GM12878 (cell line): Measurements from ENCODE around the gene SLC24A4. TPM values are rescaled to one million over a fixed set of nuclear protein-coding genes. Genes with fewer than 3 reads are reported as not detected.

Experiments used
- ATAC-seq: fragments of 200-7000 bp; cut with Tn5 transposase; 3 replicates; pipeline ENCODE4 v1.9.1; 2020; ENCODE audit warnings: mild to moderate bottlenecking, moderate library complexity
- BruUV-seq: library from RNA; stranded (reverse); fragments of 400-500 nt; replicated peaks from 2 replicates; lab custom pipeline; 2021; lab: Mats Ljungman, UMichigan
- CTCF ChIA-PET: fragments of 300-600 bp; sonication (Branson Sonifier 250); formaldehyde crosslinking; extraction: SDS; loops from one replicate; lab custom pipeline; 2021; ENCODE audit warnings: inconsistent platforms; lab: Yijun Ruan, JAX
- POLR2A ChIA-PET: fragments of 350-600 bp; formaldehyde crosslinking; extraction: SDS; loops from one replicate; lab custom pipeline; 2021; ENCODE audit warnings: inconsistent platforms; lab: Charles Lee
- RAD21 ChIA-PET: fragments of 300-600 bp; sonication (Branson Sonifier 250); formaldehyde crosslinking; loops from one replicate; lab custom pipeline; 2023; ENCODE audit warnings: antibody characterized with exemption; ENCODE audit not compliant: unreplicated experiment; lab: Charles Lee
- SMC1A ChIA-PET: fragments of 300-600 bp; sonication (Branson Sonifier 250); formaldehyde crosslinking; loops from one replicate; lab custom pipeline; 2023; ENCODE audit not compliant: unreplicated experiment, uncharacterized antibody; lab: Charles Lee
- DNase-seq: peaks from one replicate; pipeline ENCODE4 v3.0.0-alpha.2; 2011; ENCODE audit warnings: low read depth, low spot score
- FAIRE-seq: peaks from 3 replicates; lab custom pipeline; 2011; peaks lifted over from hg19 to GRCh38; lab: Jason Lieb, UNC
- H2AFZ ChIP-seq: 2 replicates; pipeline ENCODE4 v1.6.0; 2011; ENCODE audit warnings: low read depth, low read length, control low read depth; ENCODE audit not compliant: control insufficient read depth
- H3K27ac ChIP-seq: 2 replicates; pipeline ENCODE4 v1.5.1; 2011; ENCODE audit warnings: control low read depth; ENCODE audit not compliant: control insufficient read depth, insufficient read depth
- H3K27me3 ChIP-seq, 2 experiments: replicated peaks in 1 of 2; 2 replicates each; pipeline versions ENCODE4 v1.6.0 to v1.6.1; 2011; ENCODE audit warnings: low read length in 1 of 2; ENCODE audit not compliant: control insufficient read depth in 2 of 2, insufficient read depth in 2 of 2
- H3K36me3 ChIP-seq, 2 experiments: 2 replicates each; pipeline ENCODE4 v1.5.1; 2011; ENCODE audit warnings: low read length in 1 of 2; ENCODE audit not compliant: control insufficient read depth in 2 of 2, insufficient read depth in 2 of 2
- H3K4me1 ChIP-seq: 2 replicates; pipeline ENCODE4 v1.6.1; 2011; ENCODE audit warnings: mild to moderate bottlenecking, low read length, moderate library complexity, mixed read lengths; ENCODE audit not compliant: control insufficient read depth, insufficient read depth
- H3K4me2 ChIP-seq: 2 replicates; pipeline ENCODE4 v1.6.0; 2011; ENCODE audit warnings: control low read depth; ENCODE audit not compliant: control insufficient read depth, insufficient read depth
- H3K4me3 ChIP-seq: fragments of 200-600 bp; sonication (generic); 2 replicates; pipeline ENCODE4 v1.5.1; 2016
- H3K79me2 ChIP-seq: 2 replicates; pipeline ENCODE4 v1.6.0; 2011; ENCODE audit warnings: low read length; ENCODE audit not compliant: control insufficient read depth, insufficient read depth
- H3K9ac ChIP-seq: 2 replicates; pipeline ENCODE4 v1.8.0; 2011; ENCODE audit warnings: low read length, control low read depth, mixed read lengths; ENCODE audit not compliant: control insufficient read depth, insufficient read depth
- H3K9me3 ChIP-seq: replicated peaks from 3 replicates; pipeline ENCODE4 v1.5.1; 2011; ENCODE audit warnings: mild to moderate bottlenecking, low read length; ENCODE audit not compliant: control insufficient read depth, insufficient read depth
- H4K20me1 ChIP-seq: 2 replicates; pipeline ENCODE4 v1.6.0; 2011; ENCODE audit not compliant: control insufficient read depth, insufficient read depth
- EGR1 ChIP-seq, 2 experiments: IDR thresholded peaks; 1 replicate in 1 of 2; 2 replicates in 1 of 2; pipeline ENCODE4 v1.6.1; 2011 to 2012; ENCODE audit warnings: low read depth in 2 of 2, low read length in 2 of 2, borderline replicate concordance in 1 of 2, mild to moderate bottlenecking in 1 of 2, moderate library complexity in 1 of 2
- FOS ChIP-seq: IDR thresholded peaks from 3 replicates; pipeline ENCODE4 v1.6.1; 2011; ENCODE audit warnings: borderline replicate concordance; ENCODE audit not compliant: insufficient read length; ENCODE audit errors: extremely low read depth
- FOXM1 ChIP-seq: IDR thresholded peaks from 2 replicates; pipeline ENCODE4 v1.6.1; 2012; ENCODE audit warnings: low read depth, mild to moderate bottlenecking, inconsistent platforms, low read length, moderate library complexity
- NFXL1 ChIP-seq: fragments of 450-650 bp; IDR thresholded peaks from 2 replicates; pipeline ENCODE4 v1.6.1; 2017; ENCODE audit warnings: antibody characterized with exemption, mild to moderate bottlenecking, borderline replicate concordance
- RB1 ChIP-seq: fragments of 450-650 bp; formaldehyde crosslinking; IDR thresholded peaks from 2 replicates; pipeline ENCODE4 v1.6.1; 2017; ENCODE audit warnings: mild to moderate bottlenecking, borderline replicate concordance
- SPI1 ChIP-seq: IDR thresholded peaks from 2 replicates; pipeline ENCODE4 v1.6.1; 2011; ENCODE audit warnings: low read depth, mild to moderate bottlenecking, low read length, moderate library complexity, borderline replicate concordance; ENCODE audit not compliant: insufficient read depth
- WRNIP1 ChIP-seq: IDR thresholded peaks from 2 replicates; pipeline ENCODE4 v1.6.1; 2011; ENCODE audit warnings: low read depth, low read length, improper control_type of control experiment, borderline replicate concordance
- YY1 ChIP-seq: IDR thresholded peaks from 2 replicates; pipeline ENCODE4 v1.6.1; 2011; ENCODE audit warnings: low read depth, mild to moderate bottlenecking, low read length
- ZNF207 ChIP-seq: fragments of 450-650 bp; IDR thresholded peaks from 2 replicates; pipeline ENCODE4 v1.6.1; 2014; ENCODE audit warnings: antibody characterized with exemption, mild to moderate bottlenecking, borderline replicate concordance
- WGBS: methylation state at CpG from one replicate; pipeline ENCODE4 v1.1.6; 2016; ENCODE audit warnings: low lambda C conversion rate; ENCODE audit not compliant: insufficient replicate concordance, insufficient coverage; ENCODE audit errors: missing lambda C conversion rate; 5-methylcytosine and 5-hydroxymethylcytosine counted together
- in situ Hi-C: fragments of 300-500 bp; cut with MboI; formaldehyde crosslinking; loops from 9 replicates; pipeline ENCODE4 v1.14.3; 2018; ENCODE audit warnings: mixed read lengths
- intact Hi-C: fragments of 100-400 bp; cut with micrococcal nuclease; formaldehyde crosslinking; loops from one replicate; pipeline ENCODE4 v1.14.2; 2022; ENCODE audit not compliant: unreplicated experiment
- polyA plus RNA-seq, 11 experiments: library from polyadenylated mRNA; depleted of rRNA in 4 of 11; unstranded in 6 of 11; stranded (reverse) in 5 of 11; fragments of >200 nt; fragmentation: Nextera tagmentation in 4 of 11; fragmentation: Illumina TruSeq in 1 of 11; extraction: Ambion mirVana in 4 of 11; extraction: Trizol in 1 of 11; gene quantifications; 1 replicate in 1 of 11; 2 replicates in 10 of 11; pipeline versions ENCODE4 v1.2.1 to v1.2.3, GENCODE V29; 2011 to 2016; ENCODE audit warnings: inconsistent platforms in 2 of 11, missing spikeins in 2 of 11, low read depth in 1 of 11
- total RNA-seq, 4 experiments: library from RNA; depleted of rRNA in 3 of 4; stranded (reverse); fragments of >200 nt in 3 of 4; fragmentation: Illumina TruSeq in 1 of 4; extraction: Trizol in 1 of 4; gene quantifications; 2 replicates each; pipeline versions ENCODE4 v1.2.1 to v1.2.3, GENCODE V29; 2013 to 2021
- TF ChIP-seq, protein P1 (sequence below): IDR thresholded peaks from 2 replicates; pipeline ENCODE4 v1.6.1; 2012; ENCODE audit warnings: low read depth, low read length, improper control_type of control experiment

The SLC24A4 gene
- total and polyA plus RNA-seq, 10 of the 15 experiments (the other 5 are each of a cell fraction or from before 2014, with no cell fraction given): under 0.01 to 0.46 (median 0.04) TPM; not detected in 5

DNA sequence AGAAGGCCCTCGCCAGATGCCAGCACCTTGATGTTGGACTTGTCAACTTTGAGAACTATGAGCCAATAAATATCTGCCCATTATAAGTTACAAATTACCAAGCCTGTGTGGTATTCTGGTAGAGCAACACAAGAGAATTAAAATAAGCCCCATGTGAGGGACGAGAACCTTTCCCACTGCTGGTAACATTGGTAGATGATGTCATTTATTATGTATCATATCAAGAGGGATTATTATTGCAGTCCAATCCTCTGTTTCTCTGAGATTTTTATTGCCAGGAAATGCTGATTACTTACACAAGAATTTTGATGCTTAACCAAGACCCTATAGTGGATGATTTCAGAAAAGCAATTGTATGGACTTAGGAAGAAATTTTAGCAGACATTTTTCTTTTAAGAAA, 40.3 kb upstream of the SLC24A4 start:
- ChIA-PET POLR2A (no interaction called here), CTCF (no interaction called here), RAD21 (no interaction called here), SMC1A (interaction anchor here (1.5 to 1.6 kb wide), 2 partner anchors 9 to 20 kb away, joined by 3 to 4 read pairs; no protein-coding TSS in a partner anchor)
- Histone ChIP-seq H3K9me3 (no peaks in the 10 kb centered on the region; the same call in 1 of the 3 replicates), H3K27ac (no peak overlapping the region), H3K27me3 (no peaks in the 10 kb centered on the region; a peak in 1 of 4 replicates), H4K20me1 (no peaks in the 10 kb centered on the region), H3K79me2 (no peaks in the 10 kb centered on the region), H3K4me3 (no peak overlapping the region), H3K4me1 (peaks cover 3% of the 10 kb centered on the region; the same call in 1 of the 2 replicates), H2AFZ (no peak overlapping the region), H3K36me3 (no peaks in the 10 kb centered on the region), H3K9ac (no peak overlapping the region), H3K4me2 (no peak overlapping the region)
- FAIRE-seq (no peak), DNase-seq (no peak), ATAC-seq (no peak)
- TF ChIP-seq NFXL1: no peak
- intact Hi-C loops (no loop called here), in situ Hi-C loops (no loop called here)
- no TSS peak for BruUV-seq
- WGBS: 71% methylated on average over 2 of the region's 2 CpGs

DNA sequence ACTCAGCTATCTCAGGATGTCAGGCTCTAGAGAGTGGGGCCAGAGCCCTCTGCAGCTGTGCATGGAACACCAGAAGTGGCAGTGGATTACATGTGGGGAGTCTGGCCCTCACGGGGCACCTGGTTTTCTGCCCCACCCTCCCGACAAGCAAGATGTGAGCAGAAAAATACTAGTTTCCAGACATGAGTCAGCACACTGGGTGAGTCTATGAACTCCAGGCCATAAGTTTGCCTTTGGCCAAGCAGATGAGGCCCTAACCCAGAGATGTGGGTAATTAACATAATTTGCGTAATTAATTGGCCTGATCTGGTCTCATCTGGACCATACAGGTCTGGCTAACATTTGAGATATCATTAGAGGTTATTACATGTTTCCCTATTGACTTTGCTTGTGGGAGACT, 37.7 kb upstream of the SLC24A4 start:
- no peak for ATAC-seq
- TF ChIP-seq FOXM1 (no peak), WRNIP1 (no peak), FOS (no peak), RB1 (no peak), YY1 (no peak), SPI1 (no peak), ZNF207 (no peak), EGR1 (IDR thresholded peaks at IDR 0.05; ENCODE audit: borderline replicate concordance in 1 of 2, low read depth in 2 of 2, low read length in 2 of 2) (no peak)
- TF ChIP-seq, protein P1, sequence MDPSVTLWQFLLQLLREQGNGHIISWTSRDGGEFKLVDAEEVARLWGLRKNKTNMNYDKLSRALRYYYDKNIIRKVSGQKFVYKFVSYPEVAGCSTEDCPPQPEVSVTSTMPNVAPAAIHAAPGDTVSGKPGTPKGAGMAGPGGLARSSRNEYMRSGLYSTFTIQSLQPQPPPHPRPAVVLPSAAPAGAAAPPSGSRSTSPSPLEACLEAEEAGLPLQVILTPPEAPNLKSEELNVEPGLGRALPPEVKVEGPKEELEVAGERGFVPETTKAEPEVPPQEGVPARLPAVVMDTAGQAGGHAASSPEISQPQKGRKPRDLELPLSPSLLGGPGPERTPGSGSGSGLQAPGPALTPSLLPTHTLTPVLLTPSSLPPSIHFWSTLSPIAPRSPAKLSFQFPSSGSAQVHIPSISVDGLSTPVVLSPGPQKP: no peak
- ChIA-PET CTCF (no interaction called here), SMC1A (no interaction called here), POLR2A (no interaction called here), RAD21 (no interaction called here)
- H3K79me2 ChIP-seq: no peaks in the 10 kb centered on the region
- no peak overlapping the region for H2AFZ ChIP-seq
- in situ Hi-C loops: no loop called here
- no peak overlapping the region for H3K4me3 ChIP-seq
- H3K36me3 ChIP-seq: no peaks in the 10 kb centered on the region
- H3K27ac ChIP-seq: no peak overlapping the region
- no peak for FAIRE-seq
- H3K27me3 ChIP-seq: peaks cover 0 to 2% of the 10 kb centered on the region in 2 experiments; a peak in 3 of 4 replicates
- WGBS: 42% methylated on average over 3 of the region's 3 CpGs
- intact Hi-C loops: no loop called here
- H3K9ac ChIP-seq: no peak overlapping the region
- H3K4me1 ChIP-seq: peaks cover 3% of the 10 kb centered on the region; the same call in 1 of the 2 replicates
- H4K20me1 ChIP-seq: no peaks in the 10 kb centered on the region
- DNase-seq: no peak
- no peak overlapping the region for H3K4me2 ChIP-seq
- no TSS peak for BruUV-seq
- H3K9me3 ChIP-seq: no peaks in the 10 kb centered on the region; the same call in 1 of the 3 replicates
